ENCODE results near the gene COA4.
"Not testable (repeated sequence)": the region's sequence is repeated elsewhere in the genome, so short reads cannot be mapped to it uniquely, and the experiment has no call there.

COA4 gene

DNA sequence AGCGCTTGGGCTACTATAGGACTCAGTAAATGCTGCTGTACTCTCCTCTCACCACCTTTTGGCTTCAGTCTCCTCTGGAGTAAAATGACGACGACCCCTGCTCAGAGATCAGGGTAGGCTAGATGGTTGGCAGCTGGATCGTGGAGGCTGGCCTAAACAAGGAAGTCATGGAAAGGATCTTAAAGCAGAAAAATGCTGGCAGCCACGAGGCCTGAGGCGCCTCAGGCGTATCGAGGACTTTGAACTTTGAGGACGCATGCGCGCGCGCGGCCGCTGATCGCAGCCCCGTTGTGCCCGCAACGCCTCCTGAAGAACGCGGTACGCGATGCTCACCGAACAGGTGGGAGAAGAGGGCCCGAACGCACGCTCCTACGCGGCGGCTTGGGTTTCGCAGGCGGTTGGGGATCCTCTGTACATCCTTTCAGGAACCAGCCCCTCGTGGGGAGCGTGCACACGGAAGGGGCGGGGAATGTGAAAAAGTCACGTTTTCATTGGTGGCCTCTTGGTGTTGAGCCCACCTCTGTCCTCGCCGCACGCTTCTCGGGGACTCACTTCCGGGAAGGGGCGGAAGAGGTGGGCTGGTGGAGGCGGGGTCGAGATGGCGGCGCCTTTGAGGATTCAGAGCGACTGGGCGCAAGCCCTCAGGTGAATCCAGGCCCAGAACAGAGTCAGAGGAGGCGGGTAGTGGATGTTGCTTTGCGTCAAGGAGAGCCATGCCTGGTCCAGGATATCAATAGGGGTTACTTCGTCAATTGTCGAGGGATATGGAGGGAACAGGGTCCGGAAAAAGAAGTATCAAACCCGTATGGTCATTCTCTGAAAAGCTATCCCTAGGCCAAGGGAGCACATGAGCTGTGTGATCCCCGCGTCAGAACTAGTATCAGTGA is at the start of gene COA4, which contains the start of gene PAAF1:
Gene COA4 (minus strand): TSS at position 423 of the 887 bp plus-strand sequence. CDS start 3,468 bp downstream, outside the sequence.
Gene PAAF1 (plus strand): TSS at position 576 of the 887 bp plus-strand sequence. CDS start 23 bp downstream, at position 599.
- peak; percentile 100 for DNase-seq

GRCh38 chr11:73921180-73921579 is 44.5 kb upstream of the COA4 start:
- DNase-seq = no peak

GRCh38 chr11:73916435-73916834 is 39.8 kb upstream of the COA4 start:
- no peak for DNase-seq

DNA sequence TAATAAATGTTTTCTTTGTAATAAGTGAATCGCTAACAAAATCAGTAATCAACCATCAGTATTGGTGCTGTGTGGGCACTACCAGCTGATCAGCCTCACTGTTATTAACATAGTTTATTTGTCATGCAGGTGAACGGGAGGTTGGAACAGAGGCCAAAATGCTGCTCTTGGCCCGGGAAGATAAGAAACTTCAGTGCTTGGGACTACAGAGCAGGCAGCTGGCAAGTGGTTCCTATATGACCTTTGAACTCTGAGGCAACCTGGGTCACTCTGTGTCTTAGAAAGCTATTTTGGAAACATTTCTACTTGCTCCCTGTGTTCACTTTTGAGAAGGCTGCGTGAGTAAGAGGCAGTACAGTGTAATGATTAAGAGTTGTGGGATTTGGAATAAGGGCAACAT is 37.6 kb upstream of the COA4 start:
- no peak for DNase-seq

GRCh38 chr11:73913472-73913871 is 36.8 kb upstream of the COA4 start:
- no peak for DNase-seq

- DNase-seq = no peak
These were observed 35.4 kb upstream of the COA4 start for GRCh38 chr11:73912026-73912425.

GRCh38 chr11:73907191-73907590 is 30.5 kb upstream of the COA4 start:
- DNase-seq = peak; percentile 80

DNA sequence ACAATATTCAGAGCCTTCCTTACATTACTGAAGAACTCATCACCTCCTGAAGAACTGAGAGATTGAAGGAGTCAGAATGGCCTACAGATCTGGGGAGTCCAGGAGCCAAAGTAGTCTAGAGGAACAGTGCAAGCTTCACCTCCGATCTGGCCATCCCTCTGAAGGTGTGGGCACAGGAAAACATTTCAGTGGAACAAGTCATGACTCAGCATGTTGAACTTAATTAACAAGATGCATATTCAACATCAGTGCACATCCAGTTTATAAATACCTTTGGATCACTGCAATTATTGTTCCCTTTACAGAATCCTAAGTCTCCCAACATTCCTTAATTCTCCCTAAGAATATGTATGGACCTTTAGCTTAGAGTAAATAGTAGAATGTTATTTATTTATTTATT is 25.7 kb upstream of the COA4 start:
- no peak for DNase-seq

DNA sequence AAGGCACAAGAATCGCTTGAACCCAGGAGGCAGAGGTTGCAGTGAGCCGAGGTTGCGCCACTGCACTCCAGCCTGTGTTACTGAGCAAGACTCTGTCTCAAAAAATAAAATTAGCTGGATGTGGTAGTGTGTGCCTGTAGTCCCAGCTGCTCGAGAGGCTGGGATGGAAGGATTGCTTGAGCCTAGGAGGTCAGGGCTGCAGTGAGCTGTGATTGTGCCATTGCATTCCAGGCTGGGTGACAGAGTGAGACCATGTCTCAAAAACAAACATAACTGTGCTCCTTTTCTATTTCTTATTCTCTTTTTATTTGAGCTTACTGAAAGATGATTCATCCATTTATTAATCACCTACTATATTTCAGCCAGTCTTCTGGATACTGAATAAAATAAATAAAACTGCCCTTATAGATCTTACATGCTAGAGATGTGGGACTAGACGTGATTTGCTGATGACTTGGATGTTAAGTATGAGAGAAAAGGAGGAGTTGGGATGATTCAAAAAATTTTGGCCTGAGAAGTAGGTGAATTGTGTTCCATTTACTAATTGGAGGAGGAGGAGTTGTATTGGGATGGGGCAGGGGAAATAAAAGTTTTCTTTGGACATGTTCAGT is 18.2 kb upstream of the COA4 start:
- no peak for DNase-seq

DNA sequence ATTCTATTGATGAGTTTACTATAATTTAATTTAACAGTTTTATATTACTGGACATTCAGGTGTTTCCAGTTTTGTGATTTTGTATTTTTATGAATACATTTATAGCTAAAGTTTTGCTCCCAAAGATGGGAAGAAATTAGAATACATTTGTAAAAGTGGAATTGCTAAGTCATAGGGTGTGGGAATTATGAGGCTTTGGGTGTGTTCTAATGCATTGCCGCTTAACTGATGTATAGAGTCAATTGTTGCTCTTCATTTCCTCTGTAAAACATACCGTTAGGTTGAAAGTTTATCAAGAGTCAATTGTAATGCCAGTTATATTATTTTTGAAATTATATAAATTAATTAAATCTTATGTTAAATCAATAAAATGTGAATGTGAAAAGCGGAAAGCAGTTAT is 16.4 kb upstream of the COA4 start:
- DNase-seq = no peak

DNA sequence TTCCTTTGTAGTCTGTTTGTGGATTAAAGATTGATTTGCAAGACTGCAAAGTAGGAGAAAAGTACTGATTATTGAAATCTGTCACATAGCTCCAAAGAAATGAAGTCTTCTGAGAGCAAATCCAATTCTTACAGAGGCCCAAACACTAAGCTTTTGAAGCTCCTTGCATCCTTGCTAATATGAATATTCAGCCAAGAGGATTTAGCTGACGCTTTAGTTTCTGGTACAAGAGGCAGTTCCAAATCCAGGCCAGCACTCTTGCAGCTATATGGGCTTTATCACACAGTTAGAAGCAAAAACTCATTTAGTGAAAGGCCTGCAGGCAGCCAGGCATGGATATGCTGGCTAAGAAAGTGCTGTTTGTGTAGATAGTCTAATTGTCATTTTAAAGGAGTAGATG is 12.9 kb upstream of the COA4 start:
- no peak for DNase-seq

DNA sequence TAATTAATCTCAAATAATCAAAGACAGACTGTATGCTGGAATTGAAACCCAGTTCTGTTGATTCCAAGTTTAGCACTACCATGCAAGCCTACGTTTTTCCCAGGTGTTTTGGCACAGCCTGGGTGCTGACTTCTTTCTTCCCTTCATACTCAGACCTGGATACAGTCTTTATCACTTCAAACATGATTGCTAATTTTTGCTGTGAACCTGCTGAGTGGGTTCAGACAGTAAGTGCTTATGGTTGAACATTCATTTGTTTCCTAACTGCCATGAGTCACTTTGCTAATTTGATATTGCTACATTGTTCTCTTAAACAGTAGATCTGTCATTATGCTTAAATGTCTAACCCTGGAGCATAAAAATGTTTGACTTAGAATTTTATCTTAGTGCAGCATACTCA is 12.4 kb upstream of the COA4 start:
- DNase-seq = peak; percentile 68

- DNase-seq = no peak
These were observed 11.6 kb upstream of the COA4 start for GRCh38 chr11:73888244-73888643.

DNA sequence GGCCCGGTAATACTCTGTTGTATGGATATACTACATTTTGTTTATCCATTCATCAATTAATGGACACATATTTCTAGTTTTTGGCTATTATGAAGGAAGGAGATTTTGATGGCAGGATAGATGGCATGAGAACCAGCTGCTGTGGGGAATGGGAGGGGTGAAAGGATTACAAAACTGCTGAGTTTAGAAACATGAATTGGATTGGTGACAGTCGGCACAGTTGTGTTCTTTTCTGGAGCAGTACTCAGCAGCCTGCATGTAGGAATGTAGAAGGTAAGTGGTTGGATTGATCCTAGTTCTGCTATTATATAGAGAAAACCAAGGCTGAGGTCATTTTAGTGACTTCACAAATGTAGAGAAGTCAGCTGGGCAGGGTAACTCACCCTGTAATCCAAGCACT is 7.2 kb upstream of the COA4 start:
- DNase-seq = no peak

- DNase-seq = not testable (repeated sequence)
These were observed 3.8 kb upstream of the COA4 start for GRCh38 chr11:73880449-73880848.

DNA sequence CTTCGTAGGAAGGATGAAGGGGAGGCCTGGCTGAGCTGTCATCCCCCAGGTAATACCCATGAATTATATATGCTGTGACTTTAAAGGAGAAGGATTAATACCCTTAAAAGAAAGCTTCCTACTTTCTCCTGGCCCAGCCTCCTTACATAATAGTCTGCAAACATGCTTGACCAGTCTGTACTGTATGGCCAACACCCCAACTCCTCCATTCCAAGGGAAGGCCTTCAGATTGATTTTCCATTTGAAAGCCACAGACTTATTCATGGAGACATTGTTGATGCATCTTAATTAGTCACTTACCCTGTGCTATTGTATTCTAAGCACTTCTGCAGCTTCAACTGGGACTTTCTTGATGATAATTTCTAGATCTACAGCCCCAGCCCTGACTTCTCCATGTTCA is 2.1 kb upstream of the COA4 start:
- no peak for DNase-seq

- peak; percentile 73 for DNase-seq
These were observed 806 bp downstream of the COA4 start for GRCh38 chr11:73875840-73876239.

DNA sequence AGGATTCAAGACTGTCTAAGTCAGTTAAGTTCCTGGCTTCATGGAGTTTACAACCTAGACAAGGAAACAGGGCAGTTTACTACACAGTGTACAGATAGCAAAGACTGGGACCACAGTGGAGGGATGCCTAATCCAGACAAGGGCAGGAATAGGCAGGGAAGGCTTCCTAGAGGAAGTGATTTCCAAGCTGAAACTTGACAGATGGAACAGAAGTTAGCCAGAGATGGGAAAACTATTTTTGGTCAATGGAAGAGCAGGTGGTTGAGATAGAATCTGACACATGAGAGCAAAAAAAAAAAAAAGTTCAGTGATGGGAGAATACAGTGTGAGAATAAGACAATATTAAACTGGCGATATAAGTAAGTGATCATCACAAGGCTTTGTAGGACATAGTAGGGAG is 1.3 kb downstream of the COA4 start:
- no peak for DNase-seq

GRCh38 chr11:73872749-73873357 is 3.8 kb downstream of the COA4 start:
- no peak for DNase-seq

GRCh38 chr11:73870261-73870660 is 6.4 kb downstream of the COA4 start:
- DNase-seq = no peak

GRCh38 chr11:73869332-73869949 is 7.2 kb downstream of the COA4 start:
- DNase-seq = peak; percentile 59

GRCh38 chr11:73866586-73866996 is 10.1 kb downstream of the COA4 start:
- no peak for DNase-seq

DNA sequence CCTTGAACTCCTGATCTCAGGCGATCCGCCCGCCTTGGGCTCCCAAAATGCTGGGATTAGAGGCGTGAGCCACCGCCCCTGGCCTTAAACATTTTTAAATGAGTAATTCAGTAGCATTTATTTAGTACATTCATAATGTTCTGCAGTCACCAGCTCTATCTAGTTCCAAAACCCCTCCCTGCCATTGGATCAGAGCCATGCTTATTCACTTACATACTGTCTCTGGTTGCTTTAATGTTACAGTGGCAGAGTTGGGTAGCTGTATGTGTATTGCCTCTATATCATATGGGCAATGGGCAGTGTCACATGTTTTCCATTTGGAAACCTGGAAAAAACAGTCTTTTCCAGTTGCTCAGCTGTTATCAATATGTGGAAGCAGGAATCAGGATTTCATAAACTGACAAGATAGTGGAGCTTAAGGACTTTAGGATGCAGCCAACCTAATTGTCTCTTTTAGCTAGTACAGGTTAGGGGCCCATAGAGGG is 10.5 kb downstream of the COA4 start:
- no peak for DNase-seq

Measured in OCI-M1 (cell line).